Cardiac fibroblast (primary cell): ENCODE measurements around the gene ZNF665.
"Not testable (repeated sequence)": the region's sequence is repeated elsewhere in the genome, so short reads cannot be mapped to it uniquely, and the experiment has no call there.

Experiments
- DNase-seq, 2 donors: peaks; one replicate each; pipeline versions ENCODE4 v3.0.0 to v3.0.0-alpha.2; 2010; ENCODE audit warnings: low read depth in 2 of 2
- H3K4me3 ChIP-seq, 2 donors: replicated peaks in 1 of 2; 1 replicate in 1 of 2; 2 replicates in 1 of 2; pipeline ENCODE4 v1.5.1; 2011; ENCODE audit warnings: low read depth in 2 of 2, low read length in 2 of 2, mild to moderate bottlenecking in 2 of 2, moderate library complexity in 1 of 2
- TF ChIP-seq, protein P1 (sequence below): IDR thresholded peaks from one replicate; pipeline ENCODE4 v1.5.1; 2011; ENCODE audit warnings: low read depth, mild to moderate bottlenecking, low read length, inconsistent platforms

The ZNF665 gene

DNA sequence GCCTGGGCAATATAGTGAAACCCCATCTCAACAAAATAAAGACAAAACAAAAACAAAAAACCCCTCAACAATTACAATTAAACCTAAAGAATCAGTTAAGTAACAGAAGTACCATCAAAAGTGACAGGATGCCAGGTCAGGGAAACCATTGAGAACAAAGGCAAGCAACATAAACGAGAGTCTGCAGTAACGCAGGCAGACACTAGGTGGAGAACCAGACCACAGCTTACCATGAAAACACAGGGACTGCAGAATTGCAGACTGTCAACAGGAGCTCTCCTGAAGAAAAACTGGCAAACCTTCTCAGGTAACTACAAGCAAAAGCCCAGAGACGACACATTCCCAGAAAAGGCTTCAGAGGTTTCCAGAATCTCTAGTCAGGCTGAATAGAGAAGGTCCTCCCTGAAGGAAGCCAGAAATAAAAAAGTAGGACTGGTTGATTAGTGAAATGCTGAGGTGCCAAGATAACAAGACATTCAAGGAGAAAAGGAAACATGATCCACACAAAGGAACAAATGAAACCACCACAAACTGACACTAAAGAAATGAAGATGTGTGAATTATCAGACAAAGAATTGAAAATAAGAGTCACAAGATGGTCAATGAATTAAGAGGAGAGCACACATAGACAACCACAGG lies 2.2 kb upstream of the ZNF665 start:
- no peak overlapping the region for H3K4me3 ChIP-seq
- peak; percentile 88 to 89 for DNase-seq
- TF ChIP-seq, protein P1, sequence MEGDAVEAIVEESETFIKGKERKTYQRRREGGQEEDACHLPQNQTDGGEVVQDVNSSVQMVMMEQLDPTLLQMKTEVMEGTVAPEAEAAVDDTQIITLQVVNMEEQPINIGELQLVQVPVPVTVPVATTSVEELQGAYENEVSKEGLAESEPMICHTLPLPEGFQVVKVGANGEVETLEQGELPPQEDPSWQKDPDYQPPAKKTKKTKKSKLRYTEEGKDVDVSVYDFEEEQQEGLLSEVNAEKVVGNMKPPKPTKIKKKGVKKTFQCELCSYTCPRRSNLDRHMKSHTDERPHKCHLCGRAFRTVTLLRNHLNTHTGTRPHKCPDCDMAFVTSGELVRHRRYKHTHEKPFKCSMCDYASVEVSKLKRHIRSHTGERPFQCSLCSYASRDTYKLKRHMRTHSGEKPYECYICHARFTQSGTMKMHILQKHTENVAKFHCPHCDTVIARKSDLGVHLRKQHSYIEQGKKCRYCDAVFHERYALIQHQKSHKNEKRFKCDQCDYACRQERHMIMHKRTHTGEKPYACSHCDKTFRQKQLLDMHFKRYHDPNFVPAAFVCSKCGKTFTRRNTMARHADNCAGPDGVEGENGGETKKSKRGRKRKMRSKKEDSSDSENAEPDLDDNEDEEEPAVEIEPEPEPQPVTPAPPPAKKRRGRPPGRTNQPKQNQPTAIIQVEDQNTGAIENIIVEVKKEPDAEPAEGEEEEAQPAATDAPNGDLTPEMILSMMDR: peak; percentile 93

DNA sequence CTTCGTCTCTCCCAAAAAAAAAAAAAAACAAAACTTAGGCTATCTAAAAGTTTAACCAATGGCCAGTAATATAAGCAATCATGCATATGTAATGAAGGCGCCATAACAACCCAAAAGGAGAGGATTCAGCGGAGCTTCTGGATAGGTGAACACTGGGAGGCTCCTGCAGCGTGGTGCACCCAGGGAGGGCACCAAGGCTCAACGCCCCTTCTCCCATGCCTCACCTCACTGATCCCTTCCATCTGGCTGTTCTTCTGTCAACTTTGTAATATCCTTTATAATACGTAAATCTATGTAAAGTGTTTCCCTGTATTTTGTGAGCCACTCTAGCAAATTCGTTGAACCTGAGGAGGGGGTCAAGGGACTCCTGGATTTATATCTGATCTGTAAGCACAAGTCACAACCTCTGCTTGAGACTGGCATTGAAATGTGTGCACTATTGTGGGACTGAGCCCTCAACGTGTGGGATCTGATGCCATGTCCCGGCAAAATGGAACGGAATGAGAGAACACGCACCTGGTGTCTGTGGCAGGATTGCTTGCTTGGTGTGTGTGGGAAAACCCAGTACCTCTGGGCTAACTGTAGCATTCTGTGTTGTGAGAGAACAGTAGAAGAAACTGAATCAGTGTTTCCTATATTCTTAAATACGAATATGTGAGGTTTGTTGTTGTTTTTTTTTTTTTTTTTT lies 521 bp upstream of the ZNF665 start:
- H3K4me3 ChIP-seq: peak overlapping the region; percentile 19 to 73
- TF ChIP-seq, protein P1: no peak
- DNase-seq: no peak

DNA sequence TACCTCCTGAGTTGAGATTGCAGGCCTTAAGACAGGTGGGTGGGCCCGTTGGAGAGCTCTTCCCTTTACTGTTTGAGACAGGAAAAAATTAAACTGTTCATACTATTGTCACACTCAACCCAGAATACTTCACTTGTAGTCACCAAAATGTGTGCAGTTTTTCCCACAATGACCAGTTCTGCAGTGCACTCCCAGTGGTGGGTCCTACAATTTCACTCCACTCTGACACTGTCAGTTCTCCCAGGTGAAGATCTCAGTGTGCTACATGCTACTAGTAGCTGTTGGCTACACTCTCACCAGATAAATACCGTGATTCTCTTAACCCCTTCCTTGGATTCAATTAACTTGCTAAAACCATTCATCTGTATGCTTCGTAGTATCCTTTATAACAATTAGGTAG lies 2.9 kb downstream of the ZNF665 start:
- TF ChIP-seq, protein P1: no peak

GRCh38 chr19:53189691-53190198 lies 3.4 kb downstream of the ZNF665 start:
- H3K4me3 ChIP-seq, DNase-seq: not testable (repeated sequence)

More for the DNA sequence above, 2.9 kb downstream of the ZNF665 start:
- no peak for DNase-seq
- H3K4me3 ChIP-seq: no peak overlapping the region

- TF ChIP-seq, protein P1: peak; percentile 7
- DNase-seq: peak in 1 of 2 donors; percentile 17
- H3K4me3 ChIP-seq: not testable (repeated sequence)
These were observed 7.8 kb downstream of the ZNF665 start for GRCh38 chr19:53185155-53185882.

GRCh38 chr19:53183146-53183764 lies 9.9 kb downstream of the ZNF665 start:
- H3K4me3 ChIP-seq: no peak overlapping the region
- DNase-seq: peak in 1 of 2 donors; percentile 56
- TF ChIP-seq, protein P1: no peak
